IMR-90 (cell line): ENCODE results near the gene ZNF263. TPM values are rescaled to one million over a fixed set of nuclear protein-coding genes. Genes with fewer than 3 reads are reported as not detected.

Experiments
- ATAC-seq: fragments of 200-7000 bp; cut with Tn5 transposase; 2 replicates; pipeline ENCODE4 v1.9.1; 2020; ENCODE audit warnings: low read depth, mild to moderate bottlenecking, moderate library complexity
- BruUV-seq: library from RNA; stranded (reverse); fragments of 400-500 nt; replicated peaks from 2 replicates; lab custom pipeline; 2021; lab: Mats Ljungman, UMichigan
- CTCF ChIA-PET: fragments of 300-600 bp; formaldehyde crosslinking; extraction: SDS; loops from one replicate; lab custom pipeline; 2021; ENCODE audit warnings: antibody characterized with exemption; lab: Yijun Ruan, JAX
- POLR2A ChIA-PET: fragments of 300-600 bp; sonication (Branson Sonifier 250); formaldehyde crosslinking; loops from one replicate; lab custom pipeline; 2022; ENCODE audit warnings: antibody characterized with exemption; ENCODE audit not compliant: unreplicated experiment; lab: Charles Lee
- DNase-seq: peaks from one replicate; pipeline ENCODE4 v3.0.0; 2013
- H2AFZ ChIP-seq: replicated peaks from 2 replicates; pipeline ENCODE3; 2013; ENCODE audit warnings: low read length, mild to moderate bottlenecking; ENCODE audit not compliant: poor library complexity
- H2AK5ac ChIP-seq: 2 replicates; pipeline ENCODE4 v1.6.1; 2013; ENCODE audit warnings: low read depth, low read length, inconsistent platforms
- H2AK9ac ChIP-seq: replicated peaks from 2 replicates; pipeline ENCODE3; 2013; ENCODE audit warnings: mild to moderate bottlenecking, low read depth, low read length, moderate library complexity; ENCODE audit not compliant: poor library complexity
- H2BK120ac ChIP-seq: 2 replicates; pipeline ENCODE4 v1.6.1; 2013; ENCODE audit warnings: low read depth, low read length, inconsistent platforms
- H2BK15ac ChIP-seq: 3 replicates; pipeline ENCODE4 v1.6.1; 2013; ENCODE audit warnings: low read depth, low read length, inconsistent platforms
- H2BK20ac ChIP-seq: 2 replicates; pipeline ENCODE4 v1.6.1; 2013; ENCODE audit warnings: low read depth, mild to moderate bottlenecking, inconsistent platforms, low read length, moderate library complexity
- H2BK5ac ChIP-seq: 2 replicates; pipeline ENCODE4 v1.6.1; 2013; ENCODE audit warnings: mild to moderate bottlenecking, low read depth, low read length, inconsistent platforms; ENCODE audit not compliant: poor library complexity, severe bottlenecking
- H3K14ac ChIP-seq: replicated peaks from 2 replicates; pipeline ENCODE4 v1.6.1; 2013; ENCODE audit warnings: low read depth, low read length, inconsistent platforms
- H3K18ac ChIP-seq: 2 replicates; pipeline ENCODE4 v1.6.1; 2013; ENCODE audit warnings: low read depth, low read length, control low read depth
- H3K23ac ChIP-seq: 2 replicates; pipeline ENCODE4 v1.6.1; 2013; ENCODE audit warnings: low read depth, low read length, inconsistent platforms
- H3K27ac ChIP-seq: 2 replicates; pipeline ENCODE4 v1.5.1; 2013; ENCODE audit warnings: mild to moderate bottlenecking, control low read depth, low read length; ENCODE audit not compliant: insufficient read depth
- H3K27me3 ChIP-seq: 2 replicates; pipeline ENCODE4 v1.6.1; 2013; ENCODE audit warnings: low read length; ENCODE audit not compliant: control insufficient read depth, insufficient read depth
- H3K36me3 ChIP-seq: 2 replicates; pipeline ENCODE4 v1.6.1; 2013; ENCODE audit warnings: low read length, mixed read lengths; ENCODE audit not compliant: control insufficient read depth, insufficient read depth
- H3K4ac ChIP-seq: 2 replicates; pipeline ENCODE4 v1.6.1; 2013; ENCODE audit warnings: low read depth, low read length, inconsistent platforms
- H3K4me1 ChIP-seq: 2 replicates; pipeline ENCODE4 v1.6.1; 2013; ENCODE audit warnings: low read length, mixed read lengths; ENCODE audit not compliant: control insufficient read depth, insufficient read depth
- H3K4me2 ChIP-seq: 2 replicates; pipeline ENCODE4 v1.6.1; 2013; ENCODE audit warnings: low read depth, mild to moderate bottlenecking, control low read depth, low read length, moderate library complexity
- H3K4me3 ChIP-seq: 2 replicates; pipeline ENCODE4 v1.5.1; 2013; ENCODE audit warnings: low read depth, mild to moderate bottlenecking, control low read depth, low read length, moderate library complexity; ENCODE audit not compliant: insufficient read depth
- H3K56ac ChIP-seq: 2 replicates; pipeline ENCODE4 v1.6.1; 2013; ENCODE audit warnings: low read length, inconsistent platforms; ENCODE audit not compliant: insufficient read depth; ENCODE audit errors: extremely low read depth
- H3K79me1 ChIP-seq, 2 experiments: 2 replicates each; pipeline ENCODE4 v1.6.1; 2013; ENCODE audit warnings: low read length in 2 of 2, inconsistent platforms in 1 of 2, low read depth in 1 of 2
- H3K9ac ChIP-seq: 2 replicates; pipeline ENCODE4 v1.6.1; 2013; ENCODE audit warnings: low read depth, low read length, control low read depth
- H3K9me1 ChIP-seq: 2 replicates; pipeline ENCODE4 v1.6.1; 2013; ENCODE audit warnings: low read length, inconsistent platforms; ENCODE audit not compliant: insufficient read depth
- H3K9me3 ChIP-seq: 2 replicates; pipeline ENCODE4 v1.6.1; 2013; ENCODE audit warnings: low read length; ENCODE audit not compliant: control insufficient read depth, insufficient read depth
- H4K20me1 ChIP-seq: 2 replicates; pipeline ENCODE4 v1.6.1; 2013; ENCODE audit warnings: low read length, inconsistent platforms; ENCODE audit not compliant: insufficient read depth
- H4K5ac ChIP-seq: 2 replicates; pipeline ENCODE4 v1.6.1; 2013; ENCODE audit warnings: mild to moderate bottlenecking, low read depth, low read length, control low read depth
- H4K8ac ChIP-seq, 2 experiments: 2 replicates each; pipeline ENCODE4 v1.6.1; 2013; ENCODE audit warnings: low read depth in 2 of 2, low read length in 2 of 2, control low read depth in 1 of 2, inconsistent platforms in 1 of 2
- H4K91ac ChIP-seq: 2 replicates; pipeline ENCODE4 v1.6.1; 2013; ENCODE audit warnings: low read depth, low read length, inconsistent platforms; ENCODE audit not compliant: insufficient read depth
- BHLHE40 ChIP-seq: fragments of 150-350 bp; IDR thresholded peaks from 2 replicates; pipeline ENCODE4 v1.6.1; 2016; ENCODE audit warnings: mild to moderate bottlenecking, low read depth, low read length
- CEBPB ChIP-seq: IDR thresholded peaks from 2 replicates; pipeline ENCODE4 v1.6.1; 2012; ENCODE audit warnings: low read depth, low read length, improper control_type of control experiment
- CTCF ChIP-seq: conservative IDR thresholded peaks from 2 replicates; pipeline ENCODE4 v1.5.1; 2012; ENCODE audit warnings: mild to moderate bottlenecking, low read depth, low read length, improper control_type of control experiment
- WGBS, 2 experiments: methylation state at CpG; one replicate each; pipeline versions ENCODE4 v1.1.5 to v1.1.7; 2013; ENCODE audit warnings: missing lambda C conversion rate in 2 of 2; ENCODE audit not compliant: insufficient read length in 1 of 2; ENCODE audit errors: extremely low coverage in 2 of 2; 5-methylcytosine and 5-hydroxymethylcytosine counted together
- dilution Hi-C: fragments of 300-500 bp; cut with HindIII; formaldehyde crosslinking; loops from one replicate; pipeline ENCODE4 v1.14.3; 2018; ENCODE audit warnings: low sequenced_read_pairs; ENCODE audit not compliant: unreplicated experiment
- in situ Hi-C: fragments of 300-500 bp; cut with MboI; formaldehyde crosslinking; loops from 3 replicates; pipeline ENCODE4 v1.14.3; 2019; ENCODE audit warnings: low sequenced_read_pairs, inconsistent platforms, mixed read lengths
- intact Hi-C: fragments of 100-400 bp; cut with micrococcal nuclease; formaldehyde crosslinking; loops from 2 replicates; pipeline ENCODE4 v1.10.0; 2022
- polyA plus RNA-seq, 3 experiments: library from polyadenylated mRNA; depleted of rRNA; stranded (reverse); fragments of >200 nt; gene quantifications; 2 replicates each; pipeline ENCODE4 v1.2.3, GENCODE V29; 2012; ENCODE audit warnings: low replicate concordance in 1 of 3
- total RNA-seq: library from RNA; depleted of rRNA; stranded (reverse); fragments of >200 nt; gene quantifications from 2 replicates; pipeline ENCODE4 v1.2.3, GENCODE V29; 2012
- TF ChIP-seq, protein P1 (sequence below): fragments of 150-350 bp; IDR thresholded peaks from 2 replicates; pipeline ENCODE4 v1.6.1; 2017; ENCODE audit warnings: mild to moderate bottlenecking, antibody characterized with exemption, low read length, low read depth

ZNF263 gene
- total and polyA plus RNA-seq, 2 of the 4 experiments (the other 2 are of a cell fraction), result 20.8 to 40.3 TPM

- WGBS, 2 experiments, result no CpG with 5 or more reads among the region's 3 CpGs
- no peak overlapping the region for H2BK120ac ChIP-seq
- ChIA-PET CTCF (no interaction called here), POLR2A (no interaction called here)
- H2BK5ac ChIP-seq, result no peak overlapping the region
- H3K9me3 ChIP-seq, result peaks cover 7% of the 10 kb centered on the region
- H3K23ac ChIP-seq, result no peak overlapping the region
- no peak overlapping the region for H3K56ac ChIP-seq
- no peak overlapping the region for H4K8ac ChIP-seq
- no peak overlapping the region for H3K4me3 ChIP-seq
- dilution Hi-C loops, result no loop called here
- no peak overlapping the region for H3K18ac ChIP-seq
- no peak overlapping the region for H3K9ac ChIP-seq
- no peak overlapping the region for H3K27ac ChIP-seq
- H3K27me3 ChIP-seq, result no peaks in the 10 kb centered on the region
- BruUV-seq, result no TSS peak
- no peak overlapping the region for H4K91ac ChIP-seq
- no peak overlapping the region for H2BK15ac ChIP-seq
- H4K5ac ChIP-seq, result no peak overlapping the region
- ATAC-seq, result no peak
- H2AFZ ChIP-seq, result no peak overlapping the region
- no peaks in the 10 kb centered on the region for H3K79me1 ChIP-seq
- H2BK20ac ChIP-seq, result no peak overlapping the region
- TF ChIP-seq BHLHE40 (no peak), CEBPB (no peak), CTCF (no peak)
- TF ChIP-seq, protein P1, sequence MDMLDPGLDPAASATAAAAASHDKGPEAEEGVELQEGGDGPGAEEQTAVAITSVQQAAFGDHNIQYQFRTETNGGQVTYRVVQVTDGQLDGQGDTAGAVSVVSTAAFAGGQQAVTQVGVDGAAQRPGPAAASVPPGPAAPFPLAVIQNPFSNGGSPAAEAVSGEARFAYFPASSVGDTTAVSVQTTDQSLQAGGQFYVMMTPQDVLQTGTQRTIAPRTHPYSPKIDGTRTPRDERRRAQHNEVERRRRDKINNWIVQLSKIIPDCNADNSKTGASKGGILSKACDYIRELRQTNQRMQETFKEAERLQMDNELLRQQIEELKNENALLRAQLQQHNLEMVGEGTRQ, result no peak
- no peak overlapping the region for H2AK5ac ChIP-seq
- no peaks in the 10 kb centered on the region for H3K36me3 ChIP-seq
- in situ Hi-C loops, result no loop called here
- intact Hi-C loops, result no loop called here
- no peaks in the 10 kb centered on the region for H4K20me1 ChIP-seq
- H3K9me1 ChIP-seq, result no peaks in the 10 kb centered on the region
- no peak overlapping the region for H3K4ac ChIP-seq
- H3K4me1 ChIP-seq, result no peaks in the 10 kb centered on the region
- no peak for DNase-seq
- H3K14ac ChIP-seq, result no peak overlapping the region
- no peak overlapping the region for H2AK9ac ChIP-seq
- no peak overlapping the region for H3K4me2 ChIP-seq
Measured at GRCh38 chr16:3328104-3328503, 44.8 kb downstream of the ZNF263 start.
